Spleen (tissue), 7 donors: Measurements from ENCODE around the gene TRABD2A.

Source experiments
- CTCF ChIP-seq, 11 experiments: fragments of 200-600 bp in 7 of 11; fragments of 450-650 bp in 4 of 11; sonication (generic) in 4 of 11; IDR thresholded peaks in 8 of 11; conservative IDR thresholded peaks in 3 of 11; 1 replicate in 7 of 11; 2 replicates in 4 of 11; pipeline versions ENCODE4 v1.4.0 to v1.8.0; 2016 to 2021; ENCODE audit warnings: antibody characterized with exemption in 11 of 11, inconsistent platforms in 4 of 11, mild to moderate bottlenecking in 1 of 11
- POLR2A ChIP-seq, 3 donors: fragments of 450-650 bp; IDR thresholded peaks; one replicate each; pipeline ENCODE4 v1.5.1; 2017; ENCODE audit warnings: antibody characterized with exemption in 3 of 3, mild to moderate bottlenecking in 1 of 3
- donor health status: DM: no; HTN: no; CAD: no; lungs with moderate emphysema.
- donor health status: DM: no; HTN: no; CAD: no.
- donor health status: DM: no; HTN: no; CAD: no.

- TF ChIP-seq POLR2A (IDR thresholded peaks at IDR 0.05): no peak
- TF ChIP-seq CTCF (IDR thresholded peaks at IDR 0.05 in 8 of 11, conservative IDR thresholded peaks at IDR 0.05 in 3 of 11): peak in 1 of 11 experiments; percentile 4
Observed at GRCh38 chr2:84846041-84846663, 34.7 kb downstream of the TRABD2A start.
